GM19023 (cell line): Measurements from ENCODE around the gene NCS1.

ENCODE experiments used
- ATAC-seq: cut with Tn5 transposase; IDR thresholded peaks from one replicate; pipeline ENCODE4 v1.9.1; 2021; ENCODE audit warnings: mild to moderate bottlenecking, moderate library complexity; ENCODE audit not compliant: unreplicated experiment

The NCS1 gene

GRCh38 chr9:130284690-130285089, 112.5 kb downstream of the NCS1 start:
- no peak for ATAC-seq

GRCh38 chr9:130285271-130285670, 113.1 kb downstream of the NCS1 start:
- ATAC-seq: no peak

- no peak for ATAC-seq
These were observed 114.0 kb downstream of the NCS1 start for GRCh38 chr9:130286072-130286770.
